ENCODE measurements around the gene SOCS3.

Gene SOCS3

DNA sequence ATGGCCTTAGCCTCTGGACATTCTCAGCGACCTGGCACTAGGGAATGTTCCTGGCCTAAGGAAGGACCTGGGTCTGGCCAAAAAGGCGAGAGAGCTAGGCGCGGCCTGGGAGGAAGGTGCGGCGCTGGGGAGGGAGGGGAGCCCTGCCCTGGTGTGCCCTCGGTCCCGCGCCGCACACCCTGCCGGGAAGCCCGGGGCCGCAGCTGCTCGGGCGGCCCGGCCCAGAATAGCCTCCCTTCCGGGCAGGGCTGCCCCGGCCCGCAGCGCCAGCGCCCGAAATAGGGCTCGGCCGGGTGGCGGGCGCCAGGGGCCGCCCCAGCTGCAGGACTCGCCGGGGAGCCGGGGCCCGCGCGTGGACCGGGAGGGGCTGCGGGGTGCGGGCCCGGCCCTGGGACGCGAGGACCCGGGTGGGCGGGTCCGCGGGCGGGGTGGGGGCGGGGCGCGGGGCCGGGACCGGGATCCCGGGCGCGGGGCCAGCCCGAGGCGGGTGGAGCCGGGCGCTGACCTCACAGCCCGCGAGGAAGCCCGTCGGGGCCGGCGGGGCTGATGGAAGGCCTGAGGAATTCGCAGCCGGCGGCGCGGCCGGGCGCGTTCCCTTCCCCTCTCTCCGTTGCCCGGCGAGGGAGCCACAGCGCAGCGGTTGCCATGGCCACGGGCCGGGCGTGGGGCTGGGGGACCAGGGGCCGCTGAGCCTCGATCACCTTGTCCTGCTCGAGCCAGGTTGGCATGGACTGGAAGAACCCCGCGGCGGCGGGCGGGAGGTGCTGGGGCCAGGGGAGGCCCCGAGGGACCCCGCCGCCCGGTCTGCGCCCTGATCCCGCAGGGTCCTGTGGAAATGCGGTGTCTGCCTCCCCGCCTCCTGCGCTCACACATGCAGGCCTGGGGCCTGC, 18.1 kb downstream of the SOCS3 start:
- H3K4me2 ChIP-seq (ENCODE audit: low read depth, low read length, poor library complexity, severe bottlenecking), result no peak overlapping the region
- H3K79me2 ChIP-seq (ENCODE audit: insufficient read depth, low read length), result no peaks in the 10 kb centered on the region
- H3K9ac ChIP-seq (ENCODE audit: low read depth, low read length, poor library complexity, severe bottlenecking), result no peak overlapping the region
- TF ChIP-seq, protein P1, sequence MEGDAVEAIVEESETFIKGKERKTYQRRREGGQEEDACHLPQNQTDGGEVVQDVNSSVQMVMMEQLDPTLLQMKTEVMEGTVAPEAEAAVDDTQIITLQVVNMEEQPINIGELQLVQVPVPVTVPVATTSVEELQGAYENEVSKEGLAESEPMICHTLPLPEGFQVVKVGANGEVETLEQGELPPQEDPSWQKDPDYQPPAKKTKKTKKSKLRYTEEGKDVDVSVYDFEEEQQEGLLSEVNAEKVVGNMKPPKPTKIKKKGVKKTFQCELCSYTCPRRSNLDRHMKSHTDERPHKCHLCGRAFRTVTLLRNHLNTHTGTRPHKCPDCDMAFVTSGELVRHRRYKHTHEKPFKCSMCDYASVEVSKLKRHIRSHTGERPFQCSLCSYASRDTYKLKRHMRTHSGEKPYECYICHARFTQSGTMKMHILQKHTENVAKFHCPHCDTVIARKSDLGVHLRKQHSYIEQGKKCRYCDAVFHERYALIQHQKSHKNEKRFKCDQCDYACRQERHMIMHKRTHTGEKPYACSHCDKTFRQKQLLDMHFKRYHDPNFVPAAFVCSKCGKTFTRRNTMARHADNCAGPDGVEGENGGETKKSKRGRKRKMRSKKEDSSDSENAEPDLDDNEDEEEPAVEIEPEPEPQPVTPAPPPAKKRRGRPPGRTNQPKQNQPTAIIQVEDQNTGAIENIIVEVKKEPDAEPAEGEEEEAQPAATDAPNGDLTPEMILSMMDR (conservative IDR thresholded peaks at IDR 0.05; ENCODE audit: low read length), result no peak
- no peak for TF ChIP-seq EZH2phosphoT487 (IDR thresholded peaks at IDR 0.05; ENCODE audit: borderline replicate concordance)
- H3K4me1 ChIP-seq (ENCODE audit: insufficient read depth, low read length, poor library complexity, severe bottlenecking), result peaks cover 22% of the 10 kb centered on the region
- H3K9me2 ChIP-seq (replicated peaks; ENCODE audit: low read depth, low read length), result no peaks in the 10 kb centered on the region
- H3K36me3 ChIP-seq (ENCODE audit: insufficient read depth, low read length), result no peaks in the 10 kb centered on the region
- no peaks in the 10 kb centered on the region for H3K9me3 ChIP-seq (ENCODE audit: insufficient read depth, low read depth, low read length)
- H3K4me3 ChIP-seq (ENCODE audit: low read length, poor library complexity, severe bottlenecking), result no peak overlapping the region
- no peaks in the 10 kb centered on the region for H3K27me3 ChIP-seq (ENCODE audit: insufficient read depth, low read length, poor library complexity, severe bottlenecking)
- no peak overlapping the region for H2AFZ ChIP-seq (ENCODE audit: low read length)
- H4K20me1 ChIP-seq (ENCODE audit: insufficient read depth, low read length, poor library complexity, severe bottlenecking), result no peaks in the 10 kb centered on the region
- H3F3A ChIP-seq (ENCODE audit: low read depth), result no peaks in the 10 kb centered on the region

DNA sequence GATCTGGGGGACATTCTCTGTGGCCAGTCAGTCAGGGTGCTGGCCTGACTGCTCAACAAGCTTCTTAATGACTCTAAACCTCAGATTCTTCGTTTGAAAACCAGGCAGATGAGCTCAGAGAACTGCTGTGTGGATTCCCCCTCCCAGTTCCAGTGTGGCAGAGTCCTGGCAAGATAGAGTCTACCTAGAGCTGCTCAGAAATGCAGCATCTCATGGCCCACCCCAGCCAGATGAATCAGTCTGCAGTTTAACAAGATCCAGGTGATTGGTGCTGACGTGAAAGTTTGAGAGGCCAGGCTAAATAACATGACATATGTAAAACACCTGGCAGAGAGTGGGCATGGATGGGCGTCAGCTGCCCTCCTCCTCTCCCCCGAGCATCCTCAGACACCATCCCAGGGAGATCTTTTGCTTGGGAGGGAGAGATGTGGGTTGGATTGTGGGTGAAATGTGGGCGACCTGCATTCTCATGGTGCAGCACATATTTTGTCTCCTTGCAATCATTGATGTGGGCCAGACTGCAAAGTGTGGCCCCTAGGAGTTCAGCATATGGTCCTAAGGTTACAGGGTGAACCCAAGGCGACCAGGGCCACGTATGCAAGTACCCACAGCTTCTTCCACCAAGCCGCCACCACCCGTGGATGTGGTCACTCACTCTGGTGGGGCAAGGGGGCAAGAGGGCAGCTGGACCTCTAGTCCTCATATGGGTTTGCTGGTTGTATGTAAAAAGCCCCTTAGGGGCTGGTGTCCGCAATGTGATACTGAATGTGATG, 19.5 kb downstream of the SOCS3 start:
- no peaks in the 10 kb centered on the region for H4K20me1 ChIP-seq (ENCODE audit: insufficient read depth, low read length, poor library complexity, severe bottlenecking)
- H3K4me3 ChIP-seq (ENCODE audit: low read length, poor library complexity, severe bottlenecking), result no peak overlapping the region
- H3K9me2 ChIP-seq (replicated peaks; ENCODE audit: low read depth, low read length), result no peaks in the 10 kb centered on the region
- H3K4me2 ChIP-seq (ENCODE audit: low read depth, low read length, poor library complexity, severe bottlenecking), result no peak overlapping the region
- H3K9me3 ChIP-seq (ENCODE audit: insufficient read depth, low read depth, low read length), result no peaks in the 10 kb centered on the region
- no peaks in the 10 kb centered on the region for H3K27me3 ChIP-seq (ENCODE audit: insufficient read depth, low read length, poor library complexity, severe bottlenecking)
- H3K36me3 ChIP-seq (ENCODE audit: insufficient read depth, low read length), result no peaks in the 10 kb centered on the region
- H3K9ac ChIP-seq (ENCODE audit: low read depth, low read length, poor library complexity, severe bottlenecking), result no peak overlapping the region
- H3K4me1 ChIP-seq (ENCODE audit: insufficient read depth, low read length, poor library complexity, severe bottlenecking), result peaks cover 22% of the 10 kb centered on the region
- H2AFZ ChIP-seq (ENCODE audit: low read length), result no peak overlapping the region
- no peaks in the 10 kb centered on the region for H3F3A ChIP-seq (ENCODE audit: low read depth)
- no peaks in the 10 kb centered on the region for H3K79me2 ChIP-seq (ENCODE audit: insufficient read depth, low read length)
- TF ChIP-seq EZH2phosphoT487 (IDR thresholded peaks at IDR 0.05; ENCODE audit: borderline replicate concordance), result no peak
- TF ChIP-seq, protein P1 (conservative IDR thresholded peaks at IDR 0.05; ENCODE audit: low read length), result no peak

DNA sequence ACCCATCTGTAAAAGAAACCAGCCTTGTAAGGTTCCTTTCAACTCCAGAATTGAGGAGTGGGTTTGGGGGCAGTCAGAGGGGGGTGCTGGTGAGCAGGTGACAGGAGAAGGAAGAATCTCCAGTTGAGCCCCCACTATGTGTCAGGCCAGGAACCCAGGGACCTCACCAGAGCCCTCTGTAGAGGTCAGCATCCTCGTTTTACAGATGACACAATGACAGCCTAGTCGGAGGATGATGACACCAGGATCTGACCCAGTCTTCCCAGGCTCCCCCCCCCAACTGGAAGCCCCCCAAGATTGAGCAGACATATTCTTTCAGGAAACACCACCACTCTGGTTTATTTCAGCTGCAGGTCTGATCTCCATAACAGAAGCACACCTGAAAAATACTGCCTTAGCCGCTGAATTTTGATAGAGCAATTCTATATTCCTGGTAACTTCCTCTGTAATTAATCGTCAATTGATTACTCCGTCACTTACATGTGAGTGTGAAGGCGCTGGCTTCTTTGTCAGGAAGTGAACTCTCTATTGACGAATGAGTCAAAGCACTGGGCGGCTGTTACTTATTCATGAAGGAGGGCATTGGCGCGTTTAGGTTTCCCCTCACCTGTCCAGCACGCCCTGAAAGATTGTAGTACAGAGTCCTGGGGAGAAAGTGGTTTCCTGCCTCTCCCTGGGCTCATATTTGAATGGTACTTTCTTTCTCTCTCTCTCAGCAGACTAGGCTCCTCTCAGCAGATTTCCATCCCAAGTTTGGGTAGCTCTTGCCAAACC, 21.2 kb downstream of the SOCS3 start:
- H3K9me3 ChIP-seq (ENCODE audit: insufficient read depth, low read depth, low read length), result no peaks in the 10 kb centered on the region
- no peaks in the 10 kb centered on the region for H3K9me2 ChIP-seq (replicated peaks; ENCODE audit: low read depth, low read length)
- no peaks in the 10 kb centered on the region for H3K27me3 ChIP-seq (ENCODE audit: insufficient read depth, low read length, poor library complexity, severe bottlenecking)
- H2AFZ ChIP-seq (ENCODE audit: low read length), result no peak overlapping the region
- no peak overlapping the region for H3K9ac ChIP-seq (ENCODE audit: low read depth, low read length, poor library complexity, severe bottlenecking)
- no peak overlapping the region for H3K4me3 ChIP-seq (ENCODE audit: low read length, poor library complexity, severe bottlenecking)
- H4K20me1 ChIP-seq (ENCODE audit: insufficient read depth, low read length, poor library complexity, severe bottlenecking), result no peaks in the 10 kb centered on the region
- TF ChIP-seq EZH2phosphoT487 (IDR thresholded peaks at IDR 0.05; ENCODE audit: borderline replicate concordance), result no peak
- TF ChIP-seq, protein P1 (conservative IDR thresholded peaks at IDR 0.05; ENCODE audit: low read length), result no peak
- no peak overlapping the region for H3K4me2 ChIP-seq (ENCODE audit: low read depth, low read length, poor library complexity, severe bottlenecking)
- H3F3A ChIP-seq (ENCODE audit: low read depth), result no peaks in the 10 kb centered on the region
- H3K79me2 ChIP-seq (ENCODE audit: insufficient read depth, low read length), result no peaks in the 10 kb centered on the region
- H3K4me1 ChIP-seq (ENCODE audit: insufficient read depth, low read length, poor library complexity, severe bottlenecking), result peaks cover 10% of the 10 kb centered on the region
- no peaks in the 10 kb centered on the region for H3K36me3 ChIP-seq (ENCODE audit: insufficient read depth, low read length)

All from Loucy (cell line).